Measurements from ENCODE around the gene MMEL1.

- TF ChIP-seq ZNF280D (tag by site-specific recombination; IDR thresholded peaks at IDR 0.05) (no peak), CTCF (tag by site-specific recombination; IDR thresholded peaks at IDR 0.05) (no peak), ZNF37A (tag by site-specific recombination; IDR thresholded peaks at IDR 0.05) (no peak), SETDB1 (IDR thresholded peaks at IDR 0.05; ENCODE audit: insufficient read length, low read length) (no peak)
- TF ChIP-seq, protein P1, sequence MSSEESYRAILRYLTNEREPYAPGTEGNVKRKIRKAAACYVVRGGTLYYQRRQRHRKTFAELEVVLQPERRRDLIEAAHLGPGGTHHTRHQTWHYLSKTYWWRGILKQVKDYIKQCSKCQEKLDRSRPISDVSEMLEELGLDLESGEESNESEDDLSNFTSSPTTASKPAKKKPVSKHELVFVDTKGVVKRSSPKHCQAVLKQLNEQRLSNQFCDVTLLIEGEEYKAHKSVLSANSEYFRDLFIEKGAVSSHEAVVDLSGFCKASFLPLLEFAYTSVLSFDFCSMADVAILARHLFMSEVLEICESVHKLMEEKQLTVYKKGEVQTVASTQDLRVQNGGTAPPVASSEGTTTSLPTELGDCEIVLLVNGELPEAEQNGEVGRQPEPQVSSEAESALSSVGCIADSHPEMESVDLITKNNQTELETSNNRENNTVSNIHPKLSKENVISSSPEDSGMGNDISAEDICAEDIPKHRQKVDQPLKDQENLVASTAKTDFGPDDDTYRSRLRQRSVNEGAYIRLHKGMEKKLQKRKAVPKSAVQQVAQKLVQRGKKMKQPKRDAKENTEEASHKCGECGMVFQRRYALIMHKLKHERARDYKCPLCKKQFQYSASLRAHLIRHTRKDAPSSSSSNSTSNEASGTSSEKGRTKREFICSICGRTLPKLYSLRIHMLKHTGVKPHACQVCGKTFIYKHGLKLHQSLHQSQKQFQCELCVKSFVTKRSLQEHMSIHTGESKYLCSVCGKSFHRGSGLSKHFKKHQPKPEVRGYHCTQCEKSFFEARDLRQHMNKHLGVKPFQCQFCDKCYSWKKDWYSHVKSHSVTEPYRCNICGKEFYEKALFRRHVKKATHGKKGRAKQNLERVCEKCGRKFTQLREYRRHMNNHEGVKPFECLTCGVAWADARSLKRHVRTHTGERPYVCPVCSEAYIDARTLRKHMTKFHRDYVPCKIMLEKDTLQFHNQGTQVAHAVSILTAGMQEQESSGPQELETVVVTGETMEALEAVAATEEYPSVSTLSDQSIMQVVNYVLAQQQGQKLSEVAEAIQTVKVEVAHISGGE (tag by site-specific recombination; conservative IDR thresholded peaks at IDR 0.05; ENCODE audit: low read depth): no peak
- TF ChIP-seq, protein P2, sequence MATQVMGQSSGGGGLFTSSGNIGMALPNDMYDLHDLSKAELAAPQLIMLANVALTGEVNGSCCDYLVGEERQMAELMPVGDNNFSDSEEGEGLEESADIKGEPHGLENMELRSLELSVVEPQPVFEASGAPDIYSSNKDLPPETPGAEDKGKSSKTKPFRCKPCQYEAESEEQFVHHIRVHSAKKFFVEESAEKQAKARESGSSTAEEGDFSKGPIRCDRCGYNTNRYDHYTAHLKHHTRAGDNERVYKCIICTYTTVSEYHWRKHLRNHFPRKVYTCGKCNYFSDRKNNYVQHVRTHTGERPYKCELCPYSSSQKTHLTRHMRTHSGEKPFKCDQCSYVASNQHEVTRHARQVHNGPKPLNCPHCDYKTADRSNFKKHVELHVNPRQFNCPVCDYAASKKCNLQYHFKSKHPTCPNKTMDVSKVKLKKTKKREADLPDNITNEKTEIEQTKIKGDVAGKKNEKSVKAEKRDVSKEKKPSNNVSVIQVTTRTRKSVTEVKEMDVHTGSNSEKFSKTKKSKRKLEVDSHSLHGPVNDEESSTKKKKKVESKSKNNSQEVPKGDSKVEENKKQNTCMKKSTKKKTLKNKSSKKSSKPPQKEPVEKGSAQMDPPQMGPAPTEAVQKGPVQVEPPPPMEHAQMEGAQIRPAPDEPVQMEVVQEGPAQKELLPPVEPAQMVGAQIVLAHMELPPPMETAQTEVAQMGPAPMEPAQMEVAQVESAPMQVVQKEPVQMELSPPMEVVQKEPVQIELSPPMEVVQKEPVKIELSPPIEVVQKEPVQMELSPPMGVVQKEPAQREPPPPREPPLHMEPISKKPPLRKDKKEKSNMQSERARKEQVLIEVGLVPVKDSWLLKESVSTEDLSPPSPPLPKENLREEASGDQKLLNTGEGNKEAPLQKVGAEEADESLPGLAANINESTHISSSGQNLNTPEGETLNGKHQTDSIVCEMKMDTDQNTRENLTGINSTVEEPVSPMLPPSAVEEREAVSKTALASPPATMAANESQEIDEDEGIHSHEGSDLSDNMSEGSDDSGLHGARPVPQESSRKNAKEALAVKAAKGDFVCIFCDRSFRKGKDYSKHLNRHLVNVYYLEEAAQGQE (tag by site-specific recombination; IDR thresholded peaks at IDR 0.05): no peak
Measured at GRCh38 chr1:2583331-2583791, 49.5 kb downstream of the MMEL1 start.
